Activated CD8-positive, alpha-beta T cell treated with anti-CD3 and anti-CD28 coated beads for 36 hours (primary cell): Measurements from ENCODE around the gene HSD3B2. TPM values are rescaled to one million over a fixed set of nuclear protein-coding genes. Genes with fewer than 3 reads are reported as not detected.

ENCODE experiments used
- ATAC-seq: fragments of 200-7000 bp; cut with Tn5 transposase; one replicate; pipeline ENCODE4 v1.10.0; 2021; ENCODE audit warnings: mild to moderate bottlenecking, moderate library complexity
- CTCF ChIA-PET: fragments of 350-600 bp; sonication (Branson Sonifier 250); formaldehyde crosslinking; loops from one replicate; lab custom pipeline; 2021; ENCODE audit warnings: antibody characterized with exemption; lab: Charles Lee
- POLR2A ChIA-PET: fragments of 350-600 bp; sonication (Branson Sonifier 250); formaldehyde crosslinking; loops from one replicate; lab custom pipeline; 2021; ENCODE audit warnings: antibody characterized with exemption; lab: Charles Lee
- DNase-seq: peaks from one replicate; pipeline ENCODE4 v3.0.0-alpha.2; 2020
- H3K27ac Mint-ChIP-seq: one replicate; pipeline ENCODE4 v1.8.0; 2021; ENCODE audit warnings: mild to moderate bottlenecking, mixed read lengths
- H3K27me3 Mint-ChIP-seq: one replicate; pipeline ENCODE4 v1.8.0; 2021; ENCODE audit warnings: mixed read lengths
- H3K36me3 Mint-ChIP-seq: one replicate; pipeline ENCODE4 v1.8.0; 2021; ENCODE audit warnings: low read depth, mixed read lengths
- H3K4me1 Mint-ChIP-seq: one replicate; pipeline ENCODE4 v1.8.0; 2021; ENCODE audit warnings: low read depth, mixed read lengths
- H3K4me3 Mint-ChIP-seq: one replicate; pipeline ENCODE4 v1.8.0; 2021; ENCODE audit warnings: mild to moderate bottlenecking, moderate library complexity, mixed read lengths
- H3K9me3 Mint-ChIP-seq: one replicate; pipeline ENCODE4 v1.8.0; 2021; ENCODE audit warnings: mixed read lengths
- intact Hi-C: fragments of 100-400 bp; cut with micrococcal nuclease; formaldehyde crosslinking; loops from one replicate; pipeline ENCODE4 v1.10.0; 2022
- total RNA-seq, 2 experiments: library from RNA; stranded (reverse); gene quantifications; one replicate each; pipeline ENCODE4 v1.2.3, GENCODE V29; 2021
- TF ChIP-seq, protein P1 (sequence below): fragments of 200-600 bp; IDR thresholded peaks from one replicate; pipeline ENCODE4 v1.8.0; 2022; ENCODE audit warnings: antibody characterized with exemption, mild to moderate bottlenecking

Gene HSD3B2
- total RNA-seq, 2 experiments from 2014 or later: not detected

DNA sequence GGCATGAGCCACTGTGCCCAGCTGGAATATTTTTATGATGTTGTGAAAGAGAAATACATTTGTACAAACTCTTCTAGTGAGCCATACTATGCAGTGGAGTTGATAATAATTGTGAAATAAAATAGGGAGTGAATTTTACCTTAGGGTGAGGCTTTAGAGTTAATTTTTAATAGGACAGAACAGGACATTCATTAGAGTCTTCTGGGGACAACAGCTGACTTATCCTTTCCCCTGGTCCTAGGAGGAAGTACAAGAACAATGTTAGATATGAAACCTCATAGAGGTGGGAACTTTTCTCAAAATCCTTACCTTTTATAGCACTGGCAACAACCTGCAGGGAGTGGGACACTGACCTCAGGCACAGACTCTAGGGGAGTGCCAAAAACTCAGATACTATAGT, 24.4 kb upstream of the HSD3B2 start:
- no peaks in the 10 kb centered on the region for H3K9me3 Mint-ChIP-seq
- POLR2A ChIA-PET: no interaction called here
- ATAC-seq (no peak), DNase-seq (no peak)
- no peak overlapping the region for H3K4me3 Mint-ChIP-seq
- peaks cover 12% of the 10 kb centered on the region for H3K27me3 Mint-ChIP-seq
- no peak overlapping the region for H3K27ac Mint-ChIP-seq
- TF ChIP-seq, protein P1, sequence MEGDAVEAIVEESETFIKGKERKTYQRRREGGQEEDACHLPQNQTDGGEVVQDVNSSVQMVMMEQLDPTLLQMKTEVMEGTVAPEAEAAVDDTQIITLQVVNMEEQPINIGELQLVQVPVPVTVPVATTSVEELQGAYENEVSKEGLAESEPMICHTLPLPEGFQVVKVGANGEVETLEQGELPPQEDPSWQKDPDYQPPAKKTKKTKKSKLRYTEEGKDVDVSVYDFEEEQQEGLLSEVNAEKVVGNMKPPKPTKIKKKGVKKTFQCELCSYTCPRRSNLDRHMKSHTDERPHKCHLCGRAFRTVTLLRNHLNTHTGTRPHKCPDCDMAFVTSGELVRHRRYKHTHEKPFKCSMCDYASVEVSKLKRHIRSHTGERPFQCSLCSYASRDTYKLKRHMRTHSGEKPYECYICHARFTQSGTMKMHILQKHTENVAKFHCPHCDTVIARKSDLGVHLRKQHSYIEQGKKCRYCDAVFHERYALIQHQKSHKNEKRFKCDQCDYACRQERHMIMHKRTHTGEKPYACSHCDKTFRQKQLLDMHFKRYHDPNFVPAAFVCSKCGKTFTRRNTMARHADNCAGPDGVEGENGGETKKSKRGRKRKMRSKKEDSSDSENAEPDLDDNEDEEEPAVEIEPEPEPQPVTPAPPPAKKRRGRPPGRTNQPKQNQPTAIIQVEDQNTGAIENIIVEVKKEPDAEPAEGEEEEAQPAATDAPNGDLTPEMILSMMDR: no peak
- intact Hi-C loops: no loop called here
- H3K36me3 Mint-ChIP-seq: no peaks in the 10 kb centered on the region
- CTCF ChIA-PET: no interaction called here
- no peaks in the 10 kb centered on the region for H3K4me1 Mint-ChIP-seq

DNA sequence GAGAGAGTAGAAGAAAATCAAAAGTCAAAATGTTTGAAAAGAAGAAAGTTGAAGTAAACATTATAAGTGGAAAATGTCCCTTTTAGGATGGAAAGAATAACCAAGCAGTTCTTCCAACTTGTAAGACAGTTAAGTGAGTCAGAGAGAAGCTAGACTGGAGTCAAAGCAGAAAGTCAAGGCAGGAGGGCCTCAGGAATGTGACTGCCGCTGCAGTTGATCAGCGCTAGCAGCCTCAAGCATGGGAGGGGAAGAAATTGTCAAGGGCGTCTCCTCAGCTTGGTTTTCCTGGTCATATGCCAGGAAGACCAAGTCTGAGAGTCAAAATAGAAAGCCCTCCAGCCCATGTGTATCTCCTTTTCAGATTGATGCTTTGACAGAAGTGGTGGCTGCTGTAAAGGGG, 23.2 kb upstream of the HSD3B2 start:
- CTCF ChIA-PET: no interaction called here
- H3K9me3 Mint-ChIP-seq: no peaks in the 10 kb centered on the region

DNA sequence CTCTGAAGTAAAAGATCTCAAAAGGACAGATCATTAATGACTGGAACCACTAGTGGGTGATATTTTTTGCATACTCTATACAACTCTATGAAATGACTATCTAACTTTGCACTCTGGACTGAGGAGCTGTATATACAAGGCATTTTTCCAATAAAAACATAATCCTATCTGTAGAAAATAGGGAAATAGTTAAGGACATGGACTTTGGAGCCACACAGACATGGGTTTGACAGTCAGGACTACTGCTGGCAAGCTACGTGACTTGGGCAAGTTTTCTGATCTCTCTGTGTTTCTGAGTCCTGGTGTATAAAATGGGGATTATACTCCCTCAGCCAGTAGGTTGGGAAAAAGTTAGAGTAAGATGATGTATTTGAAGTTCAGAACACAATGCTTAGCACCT, 20.9 kb upstream of the HSD3B2 start:
- no peaks in the 10 kb centered on the region for H3K36me3 Mint-ChIP-seq
- TF ChIP-seq, protein P1: no peak
- no peak overlapping the region for H3K4me3 Mint-ChIP-seq
- ChIA-PET POLR2A (no interaction called here), CTCF (no interaction called here)
- no peaks in the 10 kb centered on the region for H3K4me1 Mint-ChIP-seq
- no peak overlapping the region for H3K27ac Mint-ChIP-seq
- DNase-seq (no peak), ATAC-seq (no peak)
- H3K9me3 Mint-ChIP-seq: no peaks in the 10 kb centered on the region
- peaks cover 13% of the 10 kb centered on the region for H3K27me3 Mint-ChIP-seq
- intact Hi-C loops: no loop called here

More for the DNA sequence above, 23.2 kb upstream of the HSD3B2 start:
- POLR2A ChIA-PET: no interaction called here
- no peak overlapping the region for H3K27ac Mint-ChIP-seq
- DNase-seq (no peak), ATAC-seq (no peak)
- peaks cover 13% of the 10 kb centered on the region for H3K27me3 Mint-ChIP-seq
- H3K36me3 Mint-ChIP-seq: no peaks in the 10 kb centered on the region
- intact Hi-C loops: no loop called here
- TF ChIP-seq, protein P1: no peak
- H3K4me1 Mint-ChIP-seq: no peaks in the 10 kb centered on the region
- no peak overlapping the region for H3K4me3 Mint-ChIP-seq

DNA sequence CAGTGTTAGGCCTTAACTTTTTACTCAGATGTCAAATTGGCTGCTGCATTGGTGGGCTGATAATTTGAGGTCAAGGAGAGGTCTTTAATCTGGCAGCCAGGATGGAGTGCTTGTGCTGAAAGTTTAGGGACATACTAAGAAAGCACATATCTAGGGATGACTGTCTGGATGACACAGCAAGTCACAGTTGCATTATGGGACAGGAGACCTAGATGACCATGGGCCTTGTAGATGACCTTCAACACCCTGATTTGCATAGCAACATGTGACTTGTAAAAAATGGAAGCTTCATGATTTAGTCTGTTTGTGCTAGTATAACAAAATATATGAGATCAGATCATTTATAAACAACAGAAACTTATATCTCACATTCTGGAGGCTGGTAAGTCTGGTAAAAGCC, 18.0 kb upstream of the HSD3B2 start:
- intact Hi-C loops: no loop called here
- TF ChIP-seq, protein P1: no peak
- Mint-ChIP-seq H3K4me3 (no peak overlapping the region), H3K4me1 (no peaks in the 10 kb centered on the region), H3K27ac (no peak overlapping the region), H3K36me3 (no peaks in the 10 kb centered on the region), H3K27me3 (peaks cover 8% of the 10 kb centered on the region), H3K9me3 (no peaks in the 10 kb centered on the region)
- DNase-seq: no peak
- ATAC-seq: no peak
- ChIA-PET POLR2A (no interaction called here), CTCF (no interaction called here)

DNA sequence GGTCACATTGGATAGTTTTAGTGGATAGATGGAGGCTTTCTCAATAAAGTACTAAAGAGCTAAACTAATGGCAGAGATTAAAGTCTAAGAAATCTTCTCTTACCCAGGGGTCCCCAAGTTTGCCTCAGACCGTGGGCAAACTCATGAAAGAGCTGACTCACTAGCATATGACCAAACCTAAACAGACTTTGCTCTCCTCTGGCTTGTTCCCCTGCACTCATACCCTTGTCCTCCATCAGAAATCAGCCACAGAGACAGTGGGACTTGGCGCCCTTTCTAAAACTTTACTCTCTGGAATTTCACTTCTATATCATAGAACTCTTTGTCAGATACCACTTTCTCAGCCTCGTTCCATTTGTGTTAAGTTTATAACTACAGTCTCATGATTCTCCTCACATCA, 17.0 kb upstream of the HSD3B2 start:
- Mint-ChIP-seq H3K27ac (no peak overlapping the region), H3K4me1 (no peaks in the 10 kb centered on the region), H3K27me3 (peaks cover 12% of the 10 kb centered on the region), H3K36me3 (no peaks in the 10 kb centered on the region), H3K4me3 (no peak overlapping the region), H3K9me3 (no peaks in the 10 kb centered on the region)
- TF ChIP-seq, protein P1: no peak
- POLR2A ChIA-PET: no interaction called here
- intact Hi-C loops: no loop called here
- CTCF ChIA-PET: no interaction called here
- DNase-seq (no peak), ATAC-seq (no peak)
